Omental fat pad (tissue), 4 donors: ENCODE data around the gene HVCN1. TPM values are rescaled to one million over a fixed set of nuclear protein-coding genes. Genes with fewer than 3 reads are reported as not detected.

ENCODE experiments used
- ATAC-seq: fragments of 150-250 bp; one replicate; pipeline ENCODE4 v1.9.1; 2016; ENCODE audit warnings: mild to moderate bottlenecking, moderate library complexity; ENCODE audit not compliant: low FRiP score
- DNase-seq: peaks from one replicate; pipeline ENCODE4 v3.0.0-alpha.2; 2019; ENCODE audit warnings: low spot score
- CTCF ChIP-seq, 3 donors: fragments of 450-650 bp; IDR thresholded peaks; one replicate each; pipeline ENCODE4 v1.5.1; 2016 to 2017; ENCODE audit warnings: antibody characterized with exemption in 3 of 3, mild to moderate bottlenecking in 3 of 3, moderate library complexity in 2 of 3
- total RNA-seq, 4 donors: library from RNA; depleted of rRNA; stranded (reverse); fragments of >200 nt; gene quantifications; one replicate each; pipeline ENCODE4 v1.1.0, GENCODE V29; 2016

HVCN1 gene
- total RNA-seq, 4 donors from 2014 or later: 10.9 to 15.6 (median 12.2) TPM

- ATAC-seq: no peak
- no peak for DNase-seq
- TF ChIP-seq CTCF (IDR thresholded peaks at IDR 0.05): no peak
These were observed 10.9 kb upstream of the HVCN1 start for GRCh38 chr12:110699591-110700445.

- TF ChIP-seq CTCF (IDR thresholded peaks at IDR 0.05): peak in 1 of 3 donors; percentile 35
- DNase-seq (peak; percentile 63), ATAC-seq (peak; percentile 93)
These were observed 9.4 kb upstream of the HVCN1 start for GRCh38 chr12:110698171-110698902.

- no peak for TF ChIP-seq CTCF (IDR thresholded peaks at IDR 0.05)
- DNase-seq (no peak), ATAC-seq (no peak)
These were observed 8.3 kb upstream of the HVCN1 start for GRCh38 chr12:110697236-110697635.

- TF ChIP-seq CTCF (IDR thresholded peaks at IDR 0.05): no peak
- ATAC-seq: no peak
- DNase-seq: no peak
These were observed 7.4 kb upstream of the HVCN1 start for GRCh38 chr12:110696283-110696682.

- ATAC-seq (no peak), DNase-seq (no peak)
- TF ChIP-seq CTCF (IDR thresholded peaks at IDR 0.05): no peak
These were observed 5.5 kb upstream of the HVCN1 start for GRCh38 chr12:110694330-110694901.

- ATAC-seq (no peak), DNase-seq (no peak)
- no peak for TF ChIP-seq CTCF (IDR thresholded peaks at IDR 0.05)
These were observed 4.8 kb upstream of the HVCN1 start for GRCh38 chr12:110693731-110694130.
